GM19467 (cell line): ENCODE data around the gene ARID1B.

Source experiments
- ATAC-seq: cut with Tn5 transposase; IDR thresholded peaks from one replicate; pipeline ENCODE4 v1.9.1; 2021; ENCODE audit warnings: mild to moderate bottlenecking, moderate library complexity; ENCODE audit not compliant: unreplicated experiment

The ARID1B gene

DNA sequence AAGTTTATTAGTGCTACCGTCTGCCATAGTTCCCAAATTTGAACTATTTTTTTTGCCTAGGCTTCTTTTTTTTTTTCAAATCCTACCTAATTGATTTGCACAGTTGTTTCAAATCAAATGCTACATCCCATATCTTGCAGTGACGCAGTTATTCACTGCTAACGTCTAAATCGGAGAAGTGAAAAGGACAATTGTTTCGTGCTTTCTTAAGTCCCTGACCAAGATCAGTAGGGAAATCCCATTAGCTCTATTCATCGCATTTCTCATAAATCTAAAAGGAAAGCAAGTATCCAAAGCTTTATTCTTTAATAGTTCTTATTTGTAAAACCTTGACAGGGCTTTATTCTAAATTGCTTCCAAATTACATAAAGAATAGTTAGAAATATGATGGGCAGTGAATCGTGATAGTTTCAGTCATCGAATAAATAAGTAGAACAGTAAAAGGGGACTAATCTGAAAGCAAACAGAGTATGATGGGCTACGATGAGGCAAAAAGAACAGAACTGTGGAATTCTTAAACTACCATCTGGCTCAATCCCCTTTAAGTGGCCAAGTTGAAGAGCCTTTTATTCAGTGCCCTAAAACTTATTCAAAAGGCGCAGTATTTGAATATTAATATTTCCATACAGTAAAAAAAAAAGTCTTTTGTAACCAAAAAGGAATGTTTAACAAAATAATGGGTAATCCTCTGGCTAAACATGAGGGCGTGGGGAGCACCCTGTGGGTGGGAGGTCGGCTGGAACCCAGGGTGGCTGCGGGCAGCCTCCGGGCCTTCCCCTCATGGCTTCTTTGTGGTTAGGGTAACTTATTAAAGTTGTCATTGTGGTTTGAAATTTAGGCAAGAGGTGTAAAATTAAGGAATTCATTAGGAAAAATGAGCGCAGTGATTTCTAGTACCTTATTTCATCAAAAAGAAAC lies 3.0 kb upstream of the ARID1B start:
- no peak for ATAC-seq

DNA sequence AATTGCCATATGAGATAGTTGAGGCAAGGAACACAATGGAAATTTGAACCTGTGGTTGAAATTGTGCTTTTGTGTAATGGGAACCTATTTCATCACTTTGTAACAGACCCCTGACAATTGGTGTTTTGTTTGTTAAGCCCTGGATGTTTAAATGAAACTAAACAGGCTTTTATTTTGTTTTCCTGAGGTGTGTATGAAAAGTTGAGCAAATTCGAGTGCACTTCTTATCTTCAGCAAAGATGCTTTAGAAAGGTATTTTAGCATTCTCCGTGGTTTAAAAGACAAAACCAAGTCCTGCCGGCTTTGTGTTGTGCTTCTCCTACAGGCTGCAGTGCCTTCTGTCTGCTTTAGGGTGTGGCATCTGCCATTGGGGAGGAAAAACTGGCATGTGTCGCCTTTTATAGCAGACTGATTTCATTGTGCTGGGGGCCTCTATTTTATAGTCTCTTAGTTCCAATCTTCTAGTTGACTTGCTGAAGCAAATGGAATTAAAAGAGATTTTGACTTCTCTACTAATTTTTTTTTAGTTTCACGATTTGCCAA lies 2.2 kb upstream of the ARID1B start:
- no peak for ATAC-seq

- ATAC-seq: no peak
These were observed 1.5 kb upstream of the ARID1B start for GRCh38 chr6:156775717-156776116.

DNA sequence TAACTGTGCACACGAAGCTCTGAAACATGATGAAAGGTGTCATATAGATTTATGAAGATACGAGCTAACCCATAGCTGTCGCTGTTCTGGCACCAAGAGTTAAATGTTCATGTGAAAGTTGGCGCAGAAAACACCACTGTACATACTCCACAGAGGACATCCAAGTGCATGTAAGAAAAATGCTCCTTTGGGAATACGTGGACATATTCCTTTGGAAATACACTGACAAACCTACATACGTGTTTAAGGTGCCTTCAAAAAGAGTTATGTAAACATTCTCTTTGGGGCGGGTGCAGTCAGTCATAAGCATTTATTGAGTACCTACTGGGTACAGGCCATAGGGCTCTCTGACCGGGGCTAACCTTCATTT lies 723 bp upstream of the ARID1B start:
- no peak for ATAC-seq

- no peak for ATAC-seq
These were observed 637 bp downstream of the ARID1B start for GRCh38 chr6:156777577-156778453.

GRCh38 chr6:156778454-156779205 lies 1.5 kb downstream of the ARID1B start:
- no peak for ATAC-seq

DNA sequence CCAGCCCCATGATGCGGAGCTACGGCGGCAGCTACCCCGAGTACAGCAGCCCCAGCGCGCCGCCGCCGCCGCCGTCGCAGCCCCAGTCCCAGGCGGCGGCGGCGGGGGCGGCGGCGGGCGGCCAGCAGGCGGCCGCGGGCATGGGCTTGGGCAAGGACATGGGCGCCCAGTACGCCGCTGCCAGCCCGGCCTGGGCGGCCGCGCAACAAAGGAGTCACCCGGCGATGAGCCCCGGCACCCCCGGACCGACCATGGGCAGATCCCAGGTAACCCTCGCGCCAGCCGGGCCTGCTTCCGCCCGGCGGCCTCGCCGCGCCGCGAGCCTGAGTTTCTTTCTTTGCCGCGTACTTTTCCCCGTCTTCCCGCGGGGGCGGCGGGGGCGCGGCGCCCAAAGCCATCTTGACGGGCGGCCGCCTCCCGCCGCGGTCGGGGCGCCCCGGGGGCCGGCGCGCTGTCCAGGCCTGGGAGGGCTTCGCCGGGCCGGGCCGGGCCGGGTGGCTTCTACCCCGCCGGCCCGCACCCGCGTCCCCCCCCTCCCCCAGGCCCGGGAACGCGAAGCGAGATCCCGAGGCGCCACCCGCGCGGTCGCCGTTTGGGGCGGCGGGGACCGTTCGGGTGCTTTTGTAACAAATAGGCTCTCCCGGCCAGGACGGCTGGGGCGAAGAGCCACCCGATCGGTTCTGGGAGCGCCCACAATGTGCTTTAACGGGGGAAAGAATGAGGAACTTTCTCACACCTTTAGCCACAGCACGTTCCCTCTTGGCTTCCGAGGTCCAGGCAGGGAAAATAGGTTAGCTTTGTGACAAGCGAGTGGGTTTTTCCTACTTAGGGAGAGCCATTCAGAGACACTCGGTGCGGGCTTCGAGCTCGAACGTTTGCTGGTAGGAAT lies 2.3 kb downstream of the ARID1B start:
- ATAC-seq: no peak

GRCh38 chr6:156780102-156780641 lies 3.0 kb downstream of the ARID1B start:
- ATAC-seq: peak; percentile 47

- ATAC-seq: no peak
These were observed 4.0 kb downstream of the ARID1B start for GRCh38 chr6:156780962-156781853.

DNA sequence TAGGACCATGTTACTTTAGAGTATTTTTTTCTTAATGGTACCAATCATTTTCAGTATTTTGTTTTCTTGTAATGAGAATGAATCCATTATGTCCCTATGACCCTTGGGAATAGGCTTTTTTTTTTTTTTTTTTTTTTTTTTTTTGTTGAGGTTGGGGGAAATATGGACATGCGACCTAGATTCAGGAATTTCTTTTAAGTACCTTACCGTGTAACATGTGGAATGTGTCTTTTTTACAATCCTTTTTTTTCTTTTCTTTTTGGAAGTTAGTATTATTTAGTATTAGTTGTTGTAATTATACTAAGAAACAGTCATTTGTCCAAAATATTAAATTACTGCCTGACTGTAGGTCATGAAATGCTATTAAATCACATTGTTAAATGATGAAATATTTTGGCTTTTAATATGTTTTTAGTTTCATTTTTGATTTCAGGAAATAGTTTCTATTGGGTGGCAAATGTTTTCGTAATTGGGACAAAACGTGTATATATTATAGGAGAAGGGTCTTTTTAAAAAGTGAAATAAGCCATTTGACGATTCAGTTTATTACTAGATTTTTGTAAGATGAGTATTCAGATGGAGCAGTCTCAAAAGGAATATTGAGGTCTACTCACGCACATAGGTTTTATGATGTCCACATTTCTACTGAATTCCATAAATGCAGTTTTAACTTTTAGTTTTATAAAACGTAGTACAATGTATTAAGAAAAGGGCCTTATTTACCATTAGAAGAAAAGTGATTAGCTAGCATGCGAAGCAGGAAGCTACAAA lies 4.9 kb downstream of the ARID1B start:
- ATAC-seq: no peak

GRCh38 chr6:156782691-156783320 lies 5.6 kb downstream of the ARID1B start:
- no peak for ATAC-seq

GRCh38 chr6:156783958-156784357 lies 6.8 kb downstream of the ARID1B start:
- ATAC-seq: no peak

- no peak for ATAC-seq
These were observed 9.5 kb downstream of the ARID1B start for GRCh38 chr6:156786652-156787051.

GRCh38 chr6:156787569-156788492 lies 10.7 kb downstream of the ARID1B start:
- no peak for ATAC-seq

- no peak for ATAC-seq
These were observed 12.1 kb downstream of the ARID1B start for GRCh38 chr6:156789081-156789943.
